AG04449 (cell line): ENCODE results near the gene CNOT4.
A peak's percentile ranks its signal among the peaks of the same experiment; 100 is the strongest.
"Not testable (repeated sequence)": the region's sequence is repeated elsewhere in the genome, so short reads cannot be mapped to it uniquely, and the experiment has no call there.

Experiments used
- CTCF ChIA-PET: fragments of 350-600 bp; formaldehyde crosslinking; extraction: SDS; loops from one replicate; lab custom pipeline; 2021; ENCODE audit warnings: antibody characterized with exemption; lab: Yijun Ruan, JAX
- POLR2A ChIA-PET: fragments of 400-600, 350-600 bp; formaldehyde crosslinking; extraction: SDS; loops from one replicate; lab custom pipeline; 2020; ENCODE audit warnings: antibody characterized with exemption, inconsistent platforms; lab: Yijun Ruan, JAX
- DNase-seq: peaks from one replicate; pipeline ENCODE4 v3.0.0-alpha.2; 2010; ENCODE audit warnings: low read depth, low spot score
- H3K4me3 ChIP-seq: 2 replicates; pipeline ENCODE4 v1.5.1; 2011; ENCODE audit warnings: low read depth, mild to moderate bottlenecking, control low read depth, low read length
- CTCF ChIP-seq: IDR thresholded peaks from one replicate; pipeline ENCODE4 v1.5.1; 2011; ENCODE audit warnings: mild to moderate bottlenecking, moderate library complexity, low read length, control low read depth, inconsistent platforms; ENCODE audit not compliant: insufficient read depth; ENCODE audit errors: missing control alignments

The CNOT4 gene

GRCh38 chr7:135510592-135511183 lies 786 bp upstream of the CNOT4 start:
- no peak for DNase-seq
- POLR2A ChIA-PET = interaction anchor here (0.6 kb wide), 1 partner anchor 97 kb away, joined by 3 read pairs; no protein-coding TSS in a partner anchor
- TF ChIP-seq CTCF = no peak
- CTCF ChIA-PET = interaction anchor here (0.6 to 1.7 kb wide), 7 partner anchors 10 to 231 kb away, joined by 3 to 11 read pairs (median 5); no protein-coding TSS in a partner anchor
- peak overlapping the region; percentile 91 for H3K4me3 ChIP-seq

- ChIA-PET POLR2A (interaction anchor here (0.6 kb wide), 1 partner anchor 11 kb away, joined by 3 read pairs; no protein-coding TSS in a partner anchor), CTCF (no interaction called here)
- H3K4me3 ChIP-seq = peak overlapping the region; percentile 90
- TF ChIP-seq CTCF = no peak
- no peak for DNase-seq
These were observed 388 bp downstream of the CNOT4 start for GRCh38 chr7:135509589-135509838.

- TF ChIP-seq CTCF = no peak
- ChIA-PET POLR2A (interaction anchor here (0.6 kb wide), 1 partner anchor 12 kb away, joined by 3 read pairs; no protein-coding TSS in a partner anchor), CTCF (interaction anchor here (1.0 kb wide), 1 partner anchor 227 kb away, joined by 3 read pairs; no protein-coding TSS in a partner anchor)
- H3K4me3 ChIP-seq = peak overlapping the region; percentile 90
- no peak for DNase-seq
These were observed 866 bp downstream of the CNOT4 start for GRCh38 chr7:135508883-135509588.

GRCh38 chr7:135501402-135501801 lies 8.5 kb downstream of the CNOT4 start:
- no peak for DNase-seq
- TF ChIP-seq CTCF = no peak
- POLR2A ChIA-PET = no interaction called here
- no peak overlapping the region for H3K4me3 ChIP-seq
- CTCF ChIA-PET = interaction anchor here (0.9 to 3.4 kb wide), 8 partner anchors 9 to 227 kb away, joined by 3 to 11 read pairs (median 5); partner anchors contain the start of gene CNOT4

DNA sequence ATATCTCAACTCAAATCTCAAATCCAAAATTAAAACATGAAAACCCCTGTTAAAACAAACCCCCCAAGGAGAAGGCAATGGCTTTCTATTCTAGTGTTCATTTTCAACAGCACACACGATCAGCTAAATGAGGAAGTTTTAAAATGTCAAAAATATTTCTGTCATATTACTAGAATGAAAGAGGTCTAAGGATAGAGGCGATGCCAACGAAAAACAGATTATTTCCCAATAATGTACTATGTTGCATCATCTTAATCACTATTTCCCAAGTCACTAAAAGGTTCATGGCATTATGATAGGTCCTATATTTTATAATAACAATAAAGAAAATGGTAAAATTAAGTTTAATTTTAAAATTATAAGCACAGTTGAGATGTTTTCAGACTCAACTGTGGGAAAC lies 10.1 kb downstream of the CNOT4 start:
- ChIA-PET POLR2A (no interaction called here), CTCF (interaction anchor here (3.4 kb wide), 1 partner anchor 225 kb away, joined by 11 read pairs; no protein-coding TSS in a partner anchor)
- H3K4me3 ChIP-seq = no peak overlapping the region
- no peak for TF ChIP-seq CTCF
- DNase-seq = no peak

GRCh38 chr7:135497161-135497560 lies 12.7 kb downstream of the CNOT4 start:
- POLR2A ChIA-PET, CTCF ChIA-PET: not testable (repeated sequence)

DNA sequence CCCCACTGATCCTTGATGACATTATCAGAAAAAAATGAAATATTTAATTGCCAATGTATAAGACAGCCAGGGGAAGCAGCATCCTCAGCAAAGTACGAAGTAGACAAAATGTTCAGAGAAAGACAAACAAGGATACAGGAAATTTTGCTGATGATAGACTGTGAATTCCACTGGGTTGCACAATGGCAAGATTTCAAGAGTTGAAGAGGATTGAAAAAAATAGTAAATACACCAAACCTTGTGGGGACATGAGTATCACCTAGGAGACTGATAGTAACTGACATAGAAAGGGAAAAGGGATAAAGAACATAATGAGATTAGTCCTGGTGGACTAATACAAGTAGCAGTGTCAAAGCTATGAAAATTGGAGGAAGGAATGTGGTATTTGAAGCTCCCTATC lies 16.5 kb downstream of the CNOT4 start:
- no peak for TF ChIP-seq CTCF
- ChIA-PET CTCF (interaction anchor here (1.0 kb wide), 1 partner anchor 212 kb away, joined by 4 read pairs; no protein-coding TSS in a partner anchor), POLR2A (no interaction called here)
- no peak for DNase-seq
- no peak overlapping the region for H3K4me3 ChIP-seq

More at GRCh38 chr7:135497161-135497560, 12.7 kb downstream of the CNOT4 start:
- not testable (repeated sequence) for H3K4me3 ChIP-seq, DNase-seq
